HG03520 (cell line): ENCODE results near the gene ITGAV.

ENCODE experiments used
- ATAC-seq: cut with Tn5 transposase; IDR thresholded peaks from one replicate; pipeline ENCODE4 v1.9.1; 2021; ENCODE audit warnings: mild to moderate bottlenecking, moderate library complexity; ENCODE audit not compliant: unreplicated experiment

The ITGAV gene

GRCh38 chr2:186611526-186611925 lies 21.7 kb downstream of the ITGAV start:
- ATAC-seq = no peak

GRCh38 chr2:186612026-186612425 lies 22.2 kb downstream of the ITGAV start:
- ATAC-seq = no peak

GRCh38 chr2:186612555-186613440 lies 22.9 kb downstream of the ITGAV start:
- ATAC-seq = no peak

GRCh38 chr2:186614373-186614772 lies 24.5 kb downstream of the ITGAV start:
- no peak for ATAC-seq

GRCh38 chr2:186617148-186617547 lies 27.3 kb downstream of the ITGAV start:
- no peak for ATAC-seq

GRCh38 chr2:186617771-186618170 lies 27.9 kb downstream of the ITGAV start:
- no peak for ATAC-seq

GRCh38 chr2:186618696-186619095 lies 28.8 kb downstream of the ITGAV start:
- ATAC-seq = no peak

- ATAC-seq = no peak
Observed at GRCh38 chr2:186623084-186623483, 33.2 kb downstream of the ITGAV start.

- no peak for ATAC-seq
Observed at GRCh38 chr2:186624276-186624675, 34.4 kb downstream of the ITGAV start.

GRCh38 chr2:186629250-186629996 lies 39.6 kb downstream of the ITGAV start:
- no peak for ATAC-seq

GRCh38 chr2:186632417-186632816 lies 42.6 kb downstream of the ITGAV start:
- ATAC-seq = no peak

- no peak for ATAC-seq
Observed at GRCh38 chr2:186634701-186635100, 44.8 kb downstream of the ITGAV start.

- no peak for ATAC-seq
Observed at GRCh38 chr2:186636800-186637496, 47.1 kb downstream of the ITGAV start.

GRCh38 chr2:186637497-186637800 lies 47.6 kb downstream of the ITGAV start:
- no peak for ATAC-seq

- peak; percentile 49 for ATAC-seq
Observed at GRCh38 chr2:186639939-186640338, 50.1 kb downstream of the ITGAV start.

GRCh38 chr2:186641132-186641806 lies 51.4 kb downstream of the ITGAV start:
- ATAC-seq = peak; percentile 13

GRCh38 chr2:186641807-186642321 lies 52.0 kb downstream of the ITGAV start:
- ATAC-seq = peak; percentile 77

GRCh38 chr2:186644791-186645190 lies 54.9 kb downstream of the ITGAV start:
- ATAC-seq = no peak

GRCh38 chr2:186645999-186646398 lies 56.1 kb downstream of the ITGAV start:
- ATAC-seq = no peak

- no peak for ATAC-seq
Observed at GRCh38 chr2:186648130-186648529, 58.3 kb downstream of the ITGAV start.

GRCh38 chr2:186653511-186653910 lies 63.7 kb downstream of the ITGAV start:
- ATAC-seq = no peak
